Measurements from ENCODE around the gene ACADVL. TPM values are rescaled to one million over a fixed set of nuclear protein-coding genes. Genes with fewer than 3 reads are reported as not detected.
"Not testable (repeated sequence)": the region's sequence is repeated elsewhere in the genome, so short reads cannot be mapped to it uniquely, and the experiment has no call there.

ACADVL gene
- total RNA-seq, 6 experiments from 2014 or later: 378 to 463 (median 405) TPM

GRCh38 chr17:7179317-7180254 lies 40.2 kb upstream of the ACADVL start, which contains the start of gene ASGR1:
ASGR1 (minus strand) TSS chr17:7179370; CDS start chr17:7178563, 807 bp downstream.
- no peaks in the 10 kb centered on the region for H3K9me3 Mint-ChIP-seq
- no peak for TF ChIP-seq CTCF (IDR thresholded peaks at IDR 0.05)
- no peak for DNase-seq
- H3K27me3 Mint-ChIP-seq (ENCODE audit: insufficient read depth): peaks cover 17% of the 10 kb centered on the region
- no peak within 1 kb of the TSS; the same call in 1 of the 2 replicates for H3K27ac Mint-ChIP-seq
- H3K36me3 Mint-ChIP-seq (ENCODE audit: low read depth): no peaks in the 10 kb centered on the region
- peaks cover 6% of the 10 kb centered on the region; the same call in 1 of the 2 replicates for H3K4me1 Mint-ChIP-seq (ENCODE audit: low read depth)
- peak within 1 kb of the TSS; percentile 4; the same call in 1 of the 2 replicates for H3K4me3 Mint-ChIP-seq

- H3K27me3 Mint-ChIP-seq (ENCODE audit: insufficient read depth): peaks cover 17% of the 10 kb centered on the region
- not testable (repeated sequence) for H3K9me3 Mint-ChIP-seq; H3K36me3 Mint-ChIP-seq (ENCODE audit: low read depth); H3K4me3 Mint-ChIP-seq; DNase-seq; H3K27ac Mint-ChIP-seq; H3K4me1 Mint-ChIP-seq (ENCODE audit: low read depth)
Observed at GRCh38 chr17:7182101-7182500, 37.6 kb upstream of the ACADVL start.

- Mint-ChIP-seq H3K4me1 (ENCODE audit: low read depth) (peaks cover 6% of the 10 kb centered on the region; the same call in 1 of the 2 replicates), H3K27me3 (ENCODE audit: insufficient read depth) (peaks cover 6% of the 10 kb centered on the region), H3K9me3 (no peaks in the 10 kb centered on the region), H3K27ac (peak overlapping the region; percentile 48; the same call in 1 of the 2 replicates), H3K4me3 (peak overlapping the region; percentile 27; the same call in 1 of the 2 replicates), H3K36me3 (ENCODE audit: low read depth) (peaks cover 7% of the 10 kb centered on the region; the same call in 1 of the 2 replicates)
- DNase-seq: no peak
- no peak for TF ChIP-seq CTCF (IDR thresholded peaks at IDR 0.05)
Observed at GRCh38 chr17:7183433-7184090, 36.2 kb upstream of the ACADVL start.

- H3K27ac Mint-ChIP-seq: no peak overlapping the region
- H3K4me3 Mint-ChIP-seq: no peak overlapping the region
- TF ChIP-seq CTCF (IDR thresholded peaks at IDR 0.05): no peak
- peaks cover 7% of the 10 kb centered on the region; the same call in 1 of the 2 replicates for H3K36me3 Mint-ChIP-seq (ENCODE audit: low read depth)
- peaks cover 6% of the 10 kb centered on the region for H3K27me3 Mint-ChIP-seq (ENCODE audit: insufficient read depth)
- no peak for DNase-seq
- H3K9me3 Mint-ChIP-seq: no peaks in the 10 kb centered on the region
- H3K4me1 Mint-ChIP-seq (ENCODE audit: low read depth): peaks cover 6% of the 10 kb centered on the region; the same call in 1 of the 2 replicates
Observed at GRCh38 chr17:7184091-7184488, 35.6 kb upstream of the ACADVL start.

- no peak overlapping the region for H3K27ac Mint-ChIP-seq
- H3K4me3 Mint-ChIP-seq: no peak overlapping the region
- no peak for TF ChIP-seq CTCF (IDR thresholded peaks at IDR 0.05)
- H3K36me3 Mint-ChIP-seq (ENCODE audit: low read depth): peaks cover 7% of the 10 kb centered on the region; the same call in 1 of the 2 replicates
- peaks cover 3% of the 10 kb centered on the region for H3K27me3 Mint-ChIP-seq (ENCODE audit: insufficient read depth)
- no peaks in the 10 kb centered on the region for H3K9me3 Mint-ChIP-seq
- DNase-seq: no peak
- H3K4me1 Mint-ChIP-seq (ENCODE audit: low read depth): peaks cover 6% of the 10 kb centered on the region; the same call in 1 of the 2 replicates
Observed at GRCh38 chr17:7184647-7185046, 35.1 kb upstream of the ACADVL start.

Measured in HFFc6 (cell line).